Endothelial cell of umbilical vein (primary cell): Measurements from ENCODE around the gene AUH.

Source experiments
- POLR2A ChIP-seq: IDR thresholded peaks from 2 replicates; pipeline ENCODE4 v1.6.1; 2012; ENCODE audit warnings: low read depth, mild to moderate bottlenecking, control low read depth, low read length
- POLR2AphosphoS5 ChIP-seq: IDR thresholded peaks from 2 replicates; pipeline ENCODE4 v1.6.1; 2012; ENCODE audit warnings: low read depth, mild to moderate bottlenecking, control low read depth, low read length, moderate library complexity; ENCODE audit not compliant: insufficient read depth
- TF ChIP-seq, protein P1 (sequence below), 2 donors: IDR thresholded peaks; 1 replicate in 1 of 2; 2 replicates in 1 of 2; pipeline ENCODE4 v1.5.1; 2011; ENCODE audit warnings: low read length in 2 of 2, mild to moderate bottlenecking in 2 of 2, moderate library complexity in 2 of 2, control low read depth in 1 of 2, inconsistent platforms in 1 of 2, low read depth in 1 of 2; ENCODE audit not compliant: insufficient read depth in 1 of 2; ENCODE audit errors: extremely low read depth in 1 of 2

DNA sequence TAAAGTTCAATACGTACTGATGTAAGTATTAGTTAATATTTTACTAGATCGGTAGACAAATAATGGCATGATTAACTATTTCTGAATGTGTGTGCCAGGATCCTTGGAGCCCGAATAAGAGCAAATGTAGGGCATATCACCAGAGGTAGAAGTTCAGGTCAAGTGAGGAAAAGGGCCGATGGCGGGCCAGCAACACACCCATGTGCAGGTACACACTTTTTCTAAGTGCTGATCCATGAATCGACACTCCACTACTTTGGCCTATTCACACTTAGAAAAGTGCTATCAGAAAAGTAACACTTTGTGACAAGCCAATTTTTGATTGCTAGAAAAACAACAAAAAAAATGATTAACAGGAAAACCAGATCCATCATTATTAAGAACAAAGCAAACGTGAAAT is 150.3 kb downstream of the AUH start:
- TF ChIP-seq, protein P1, sequence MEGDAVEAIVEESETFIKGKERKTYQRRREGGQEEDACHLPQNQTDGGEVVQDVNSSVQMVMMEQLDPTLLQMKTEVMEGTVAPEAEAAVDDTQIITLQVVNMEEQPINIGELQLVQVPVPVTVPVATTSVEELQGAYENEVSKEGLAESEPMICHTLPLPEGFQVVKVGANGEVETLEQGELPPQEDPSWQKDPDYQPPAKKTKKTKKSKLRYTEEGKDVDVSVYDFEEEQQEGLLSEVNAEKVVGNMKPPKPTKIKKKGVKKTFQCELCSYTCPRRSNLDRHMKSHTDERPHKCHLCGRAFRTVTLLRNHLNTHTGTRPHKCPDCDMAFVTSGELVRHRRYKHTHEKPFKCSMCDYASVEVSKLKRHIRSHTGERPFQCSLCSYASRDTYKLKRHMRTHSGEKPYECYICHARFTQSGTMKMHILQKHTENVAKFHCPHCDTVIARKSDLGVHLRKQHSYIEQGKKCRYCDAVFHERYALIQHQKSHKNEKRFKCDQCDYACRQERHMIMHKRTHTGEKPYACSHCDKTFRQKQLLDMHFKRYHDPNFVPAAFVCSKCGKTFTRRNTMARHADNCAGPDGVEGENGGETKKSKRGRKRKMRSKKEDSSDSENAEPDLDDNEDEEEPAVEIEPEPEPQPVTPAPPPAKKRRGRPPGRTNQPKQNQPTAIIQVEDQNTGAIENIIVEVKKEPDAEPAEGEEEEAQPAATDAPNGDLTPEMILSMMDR (IDR thresholded peaks at IDR 0.05; ENCODE audit: extremely low read depth in 1 of 2, insufficient read depth in 1 of 2, low read depth in 1 of 2, low read length in 2 of 2), result no peak
- TF ChIP-seq POLR2AphosphoS5, result no peak
- no peak for TF ChIP-seq POLR2A
